NCI-H524 (cell line): ENCODE measurements around the gene MPP3.

ENCODE experiments used
- DNase-seq, 2 experiments: peaks; one replicate each; lab custom pipeline; 2025; lab: John Stamatoyannopoulos, UW

The MPP3 gene

DNA sequence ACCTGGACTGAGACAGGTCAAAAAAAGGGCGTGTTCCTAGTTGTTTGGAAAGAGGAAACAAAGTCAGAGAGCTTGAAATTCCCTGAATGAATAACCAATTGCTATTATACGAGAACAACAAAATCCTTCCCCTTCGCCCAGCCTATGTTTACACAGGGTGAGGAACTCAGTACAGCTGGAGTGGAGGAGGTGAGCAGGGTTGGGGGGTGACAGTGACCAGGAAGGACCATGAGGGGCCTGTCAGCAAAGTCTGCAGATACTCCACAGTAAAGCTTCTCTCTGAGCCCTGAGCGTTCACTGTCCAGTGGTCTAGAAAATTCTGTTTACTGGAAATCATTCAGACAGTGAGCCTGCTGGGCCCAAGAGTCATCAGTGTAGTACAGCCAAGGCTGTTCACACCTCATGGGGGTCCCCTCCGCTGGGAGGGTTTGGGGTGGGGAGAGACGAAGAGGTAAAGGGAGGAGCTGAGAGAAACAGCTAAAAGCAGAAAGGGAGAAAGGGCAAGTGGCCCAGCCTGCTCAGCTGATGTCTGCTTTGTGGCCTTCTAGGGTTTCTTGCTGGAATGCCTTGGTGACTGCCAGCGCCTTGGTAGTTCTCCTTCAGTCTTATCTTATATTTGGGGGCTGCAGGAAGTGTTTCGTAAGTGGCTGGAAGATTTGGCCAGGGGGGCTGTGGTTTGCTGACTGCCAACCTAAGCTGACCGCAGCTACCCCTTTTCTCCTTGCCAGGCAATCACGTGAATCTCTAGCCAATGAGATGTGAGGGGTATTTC is 59.9 kb downstream of the MPP3 start:
- DNase-seq: no peak

DNA sequence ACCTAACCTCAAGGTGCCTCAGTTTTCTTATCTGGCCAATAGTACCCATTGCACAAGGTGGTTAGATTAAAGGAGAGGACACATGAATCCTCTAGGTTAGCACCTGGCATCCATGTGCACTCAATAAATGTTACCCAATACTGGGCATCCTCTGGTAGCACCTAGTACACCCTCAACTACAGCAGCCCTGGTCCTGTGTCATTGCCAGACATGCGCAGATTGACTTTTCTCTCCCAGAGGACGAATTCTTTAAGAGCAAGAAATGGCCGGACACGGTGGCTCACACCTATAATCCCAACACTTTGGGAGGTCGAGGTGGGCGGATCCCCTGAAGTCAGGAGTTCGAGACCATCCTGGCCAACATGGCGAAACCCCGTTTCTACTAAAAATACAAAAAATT is 61.5 kb downstream of the MPP3 start:
- no peak for DNase-seq

DNA sequence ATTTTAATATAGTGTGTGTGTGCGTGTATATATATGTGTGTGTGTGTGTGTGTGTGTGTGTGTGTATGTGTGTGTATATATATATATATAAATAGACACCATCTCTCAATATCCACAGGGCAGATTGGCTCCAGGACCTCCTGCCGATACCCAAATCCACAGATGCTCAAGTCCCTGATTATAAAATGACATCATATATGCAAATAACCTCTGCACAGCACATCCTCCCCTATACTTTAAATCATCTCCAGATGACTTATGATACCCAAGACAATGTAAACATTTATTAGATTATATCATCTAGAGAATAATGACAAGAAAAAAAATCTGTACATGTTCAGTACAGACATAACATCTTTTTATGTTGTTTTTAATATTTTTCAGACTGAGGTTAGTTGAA is 62.0 kb downstream of the MPP3 start:
- DNase-seq: no peak

DNA sequence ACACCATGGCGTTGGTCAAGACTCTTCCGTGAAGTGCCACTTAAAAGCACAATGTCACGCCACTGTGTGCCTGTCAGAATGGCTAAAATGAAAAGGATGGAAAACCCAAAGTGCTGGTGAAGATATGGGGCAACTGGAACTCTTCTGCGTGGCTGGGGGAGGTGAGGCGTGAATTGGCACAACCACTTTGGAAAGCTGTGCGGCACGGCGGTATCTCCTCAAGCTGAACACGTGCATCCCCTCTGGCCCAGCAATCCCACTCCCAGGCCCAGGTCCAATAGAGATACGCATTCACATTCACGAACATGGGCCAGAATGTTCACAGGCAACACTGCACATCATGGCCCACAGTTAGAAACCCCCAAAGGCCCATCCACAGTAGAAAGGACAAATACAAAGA is 63.1 kb downstream of the MPP3 start:
- no peak for DNase-seq

DNA sequence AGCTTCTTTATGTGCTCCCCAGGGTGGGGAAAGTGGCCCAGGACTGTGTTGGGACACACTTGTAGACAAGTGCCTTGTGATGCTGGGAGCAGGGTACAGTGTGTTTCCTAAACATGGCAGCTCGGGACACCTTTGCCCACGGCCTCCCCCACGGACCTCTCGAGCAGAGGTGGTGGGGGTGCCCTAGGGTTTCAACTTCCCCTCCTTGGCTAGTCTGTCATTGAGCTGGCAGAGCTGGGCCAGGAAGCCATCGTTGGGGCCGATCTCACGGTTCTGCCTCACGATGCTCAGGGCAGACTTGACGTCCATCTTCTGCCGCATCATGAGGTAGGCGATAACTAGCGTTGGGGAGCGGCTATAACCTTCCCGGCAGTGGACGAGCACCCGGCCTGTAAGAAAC is 63.5 kb downstream of the MPP3 start:
- no peak for DNase-seq

DNA sequence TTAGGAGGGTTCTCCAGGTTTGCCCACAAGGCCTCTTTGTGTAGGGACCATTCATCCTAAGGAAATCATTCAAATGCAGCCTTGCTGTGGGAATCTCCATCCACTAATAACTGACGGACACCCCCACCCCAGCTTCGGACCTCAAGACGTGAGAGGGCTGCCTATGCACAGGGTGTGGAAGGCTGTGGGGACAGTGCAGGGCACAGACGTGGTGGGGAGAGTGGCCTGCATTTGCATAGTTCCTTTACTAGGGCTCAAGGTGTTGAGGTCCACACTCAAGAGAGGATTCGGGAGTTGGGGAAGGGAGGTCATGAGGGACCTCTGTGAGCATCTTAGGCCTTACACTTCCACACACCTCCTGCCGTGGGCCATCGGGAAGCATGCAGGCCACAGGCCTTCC is 64.0 kb downstream of the MPP3 start:
- no peak for DNase-seq

DNA sequence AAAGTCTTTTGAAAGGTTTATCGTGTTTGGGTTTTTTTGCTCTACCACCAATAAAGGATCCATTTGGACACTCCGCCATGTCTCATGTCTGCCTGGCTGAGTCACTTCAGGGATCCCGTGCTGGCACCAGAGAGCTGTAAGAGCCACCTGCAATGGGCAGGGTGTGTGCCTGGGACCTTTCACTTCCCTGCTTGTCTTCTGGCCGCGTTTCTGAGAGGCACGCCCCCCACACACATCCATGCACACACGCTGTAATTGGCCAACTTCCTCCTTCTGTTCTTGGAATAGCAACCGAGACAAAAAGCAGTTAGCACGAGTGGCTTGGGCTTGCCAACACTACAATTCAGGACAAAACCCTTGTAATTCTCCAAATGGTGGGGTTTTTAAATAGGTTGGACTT is 64.6 kb downstream of the MPP3 start:
- no peak for DNase-seq

DNA sequence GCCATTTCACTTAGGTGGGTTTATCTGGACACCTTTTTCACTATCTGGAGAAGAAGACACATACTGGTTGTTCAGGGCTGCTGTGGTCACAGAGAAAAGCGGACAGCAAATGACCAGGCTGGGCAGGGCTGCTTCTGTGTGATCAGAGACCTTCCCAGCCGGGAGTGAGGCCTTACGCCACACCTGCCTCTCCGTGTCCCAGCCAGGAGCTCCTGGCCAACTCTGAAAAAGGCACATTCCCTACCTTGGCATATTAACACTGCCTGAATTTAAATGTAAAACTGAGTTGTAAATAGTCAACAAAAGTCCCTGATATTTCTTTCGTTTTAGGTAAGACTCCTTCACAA is 65.3 kb downstream of the MPP3 start:
- DNase-seq: no peak

DNA sequence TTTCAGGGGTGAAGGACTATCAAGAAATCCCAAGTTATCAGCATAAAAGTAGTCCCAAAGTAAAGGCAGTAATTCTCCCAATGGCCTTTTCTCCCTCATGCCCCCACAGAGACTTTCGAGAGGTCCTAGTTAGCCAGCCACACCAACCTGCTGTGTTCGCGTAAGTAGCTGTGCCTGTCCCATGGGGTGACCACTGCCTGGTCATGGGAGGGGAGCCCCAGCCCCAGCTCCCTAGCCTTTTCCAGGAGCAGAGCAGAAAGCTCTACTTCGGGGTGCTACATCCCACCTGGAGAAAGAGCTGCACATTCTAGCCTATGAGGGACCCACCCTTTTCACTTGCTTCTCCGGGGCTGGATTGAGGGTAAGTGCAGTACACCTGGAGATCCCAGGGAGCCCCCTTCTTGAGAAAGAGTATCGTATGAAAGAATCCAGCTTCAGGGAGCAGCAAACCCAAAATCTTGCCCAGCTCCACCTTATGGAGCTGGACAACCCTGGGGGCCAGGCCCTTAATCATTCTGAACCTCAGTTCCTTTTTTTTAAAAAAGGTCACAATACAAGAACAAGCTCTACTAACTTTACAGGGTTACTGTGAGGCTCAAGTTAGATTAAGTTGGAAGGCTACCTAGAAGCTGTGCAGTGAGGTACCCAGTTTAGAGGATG is 65.8 kb downstream of the MPP3 start:
- no peak for DNase-seq

DNA sequence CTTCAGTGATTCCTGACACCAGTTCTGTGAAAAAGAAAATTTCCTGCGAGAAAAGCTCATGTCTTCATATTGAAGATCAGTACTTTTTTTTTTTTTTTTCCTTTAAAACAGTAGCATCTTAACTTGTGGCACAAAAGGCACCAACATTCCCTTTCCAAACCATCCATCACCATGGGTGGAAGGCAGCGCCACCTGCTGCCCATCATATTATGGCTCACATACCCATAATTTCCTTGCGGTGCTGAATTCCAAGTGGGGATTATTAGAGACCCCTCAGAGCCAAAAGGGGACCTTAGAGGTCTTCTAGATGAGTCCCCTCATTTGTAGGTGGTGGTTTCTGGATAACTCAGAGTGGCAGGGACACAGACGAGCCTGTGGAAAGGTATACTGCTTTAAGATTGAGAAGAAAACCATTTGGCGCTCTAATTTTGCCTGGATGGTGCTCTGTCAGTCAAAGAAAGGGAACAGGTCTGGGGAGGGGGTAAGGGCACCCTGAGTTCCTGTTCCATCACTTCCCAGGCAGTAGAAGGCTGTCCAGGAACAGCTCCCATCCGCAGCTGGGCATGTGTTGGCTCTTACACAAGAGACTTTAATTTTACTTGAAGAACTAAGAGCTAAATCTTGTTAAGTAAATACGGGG is 66.4 kb downstream of the MPP3 start:
- peak; percentile 31 to 59 for DNase-seq

DNA sequence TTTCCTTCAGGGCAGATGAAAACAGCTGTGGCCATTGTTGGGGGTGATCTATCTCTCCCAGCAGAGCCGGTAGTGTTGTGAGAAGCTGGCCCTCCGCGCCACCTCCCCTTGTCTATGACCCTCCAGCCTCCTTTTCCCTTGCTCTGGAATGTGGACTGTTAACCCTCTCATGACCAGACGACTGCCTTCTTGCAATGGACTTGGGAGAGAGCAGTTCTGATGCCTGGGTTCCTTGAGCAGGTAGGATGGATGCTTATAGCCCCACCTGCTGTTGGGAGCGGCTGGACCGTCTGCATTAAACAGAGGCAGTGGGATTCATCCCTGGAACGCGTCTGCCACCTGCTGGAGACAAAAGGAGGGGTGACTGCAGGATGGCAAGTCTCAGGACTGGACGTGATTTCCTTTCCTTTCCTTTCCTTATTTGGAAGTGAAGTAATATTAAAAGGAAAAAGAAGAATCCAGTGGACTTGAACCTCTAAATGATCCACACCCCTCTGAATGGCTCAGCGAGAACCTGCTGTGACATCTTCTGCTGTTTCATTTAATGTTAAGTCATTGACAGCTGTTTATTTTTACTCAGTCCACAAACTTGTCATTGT is 72.6 kb downstream of the MPP3 start:
- DNase-seq: peak; percentile 88 to 92

DNA sequence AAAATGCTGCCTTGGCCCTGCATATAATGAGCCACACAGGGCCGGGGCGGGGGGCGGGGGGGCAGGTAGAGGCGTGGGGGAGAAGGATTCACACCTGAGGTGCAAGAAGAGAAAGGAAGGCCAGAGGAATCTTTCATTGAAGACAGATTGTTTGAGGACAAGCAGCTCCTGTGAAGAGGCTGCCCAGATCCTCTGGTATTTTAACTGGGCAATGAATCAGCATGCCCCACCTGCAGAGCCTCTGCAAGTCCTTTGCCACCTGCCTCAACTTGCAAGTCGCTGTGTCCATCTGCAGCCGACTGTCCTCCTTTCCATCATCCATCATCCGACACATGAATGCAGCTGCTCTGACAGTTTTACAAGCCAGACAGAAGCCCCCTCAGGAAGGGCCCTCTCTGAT is 73.1 kb downstream of the MPP3 start:
- DNase-seq: no peak

DNA sequence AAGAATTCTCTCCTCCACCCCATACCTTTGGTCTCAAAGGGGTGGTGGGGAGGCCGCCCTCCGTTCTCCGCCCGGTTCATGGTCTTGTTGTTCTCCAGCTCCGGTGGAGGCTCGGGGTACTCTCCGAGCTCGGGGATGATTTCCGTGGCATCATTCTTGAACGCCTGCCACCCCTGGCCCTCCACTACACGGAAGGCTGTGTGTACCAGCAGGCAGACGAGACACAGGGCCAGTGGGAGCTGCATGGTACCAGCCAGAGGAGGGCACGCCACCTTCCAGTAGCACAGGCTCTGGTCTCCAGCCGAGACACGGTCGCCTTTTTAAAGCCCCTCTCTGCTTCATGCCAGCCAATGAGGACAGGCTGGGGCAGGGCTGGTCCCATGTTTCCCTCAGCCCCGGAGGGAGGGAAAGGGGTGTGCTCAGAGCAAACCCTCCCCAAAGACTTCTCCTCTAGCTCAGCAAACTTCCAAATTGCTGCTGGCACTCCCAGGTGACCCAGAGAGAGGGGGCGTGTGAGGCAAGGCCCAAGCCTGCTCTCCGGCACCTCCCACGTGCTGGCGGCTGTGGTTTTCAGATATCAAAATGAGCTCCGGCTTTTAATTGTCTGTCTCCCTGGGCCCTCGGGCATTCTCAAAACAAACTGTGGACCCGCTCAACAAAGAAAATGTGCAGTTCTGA is 74.3 kb downstream of the MPP3 start, which contains the start of gene SOST:
Gene SOST (minus strand): TSS at position 295 of the 678 bp plus-strand sequence. CDS start 50 bp downstream, at position 245.
- no peak for DNase-seq

DNA sequence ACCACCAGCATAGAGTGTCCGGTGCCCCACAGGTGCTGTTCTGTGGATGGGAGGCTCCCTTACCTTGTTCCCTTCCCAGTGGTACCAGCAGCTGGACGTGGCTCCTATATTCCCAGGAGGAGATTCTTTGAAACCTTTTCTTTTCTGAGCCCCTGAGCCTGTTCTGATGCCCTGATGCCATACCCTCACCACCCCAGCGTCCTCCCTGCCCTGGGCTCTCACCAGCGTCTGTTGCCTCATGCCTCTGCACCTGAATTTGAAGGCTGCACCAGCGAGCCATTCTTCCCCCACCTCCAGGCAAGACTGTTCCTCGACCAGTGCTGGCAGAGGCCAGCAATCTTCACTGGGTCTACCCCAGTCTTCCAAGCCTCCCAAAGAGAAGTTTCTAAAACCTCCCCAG is 74.9 kb downstream of the MPP3 start:
- no peak for DNase-seq

DNA sequence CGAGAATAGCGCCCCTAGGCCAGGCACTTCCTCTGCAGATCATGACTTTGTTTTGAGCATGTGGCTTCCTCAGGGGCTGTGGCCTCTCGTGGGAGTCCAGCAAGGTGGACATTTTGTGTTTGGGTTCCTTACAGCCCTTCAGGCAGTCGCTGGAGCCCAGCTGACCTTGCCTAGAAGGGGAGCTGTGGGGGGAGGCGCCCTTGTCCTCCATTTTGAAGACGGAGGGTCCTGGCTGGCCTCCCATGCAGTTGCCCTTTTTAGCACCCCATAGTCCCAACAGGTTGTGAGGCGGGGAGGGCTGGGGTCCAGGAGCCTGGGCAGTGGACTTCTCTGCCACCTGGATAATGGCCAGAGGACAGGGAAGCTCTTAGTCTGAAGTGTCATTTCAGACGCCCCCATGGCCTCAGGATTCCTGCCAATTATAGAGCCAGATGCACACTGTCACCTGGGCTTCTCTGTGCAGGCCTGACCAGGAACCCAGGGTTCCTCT is 75.7 kb downstream of the MPP3 start:
- no peak for DNase-seq

DNA sequence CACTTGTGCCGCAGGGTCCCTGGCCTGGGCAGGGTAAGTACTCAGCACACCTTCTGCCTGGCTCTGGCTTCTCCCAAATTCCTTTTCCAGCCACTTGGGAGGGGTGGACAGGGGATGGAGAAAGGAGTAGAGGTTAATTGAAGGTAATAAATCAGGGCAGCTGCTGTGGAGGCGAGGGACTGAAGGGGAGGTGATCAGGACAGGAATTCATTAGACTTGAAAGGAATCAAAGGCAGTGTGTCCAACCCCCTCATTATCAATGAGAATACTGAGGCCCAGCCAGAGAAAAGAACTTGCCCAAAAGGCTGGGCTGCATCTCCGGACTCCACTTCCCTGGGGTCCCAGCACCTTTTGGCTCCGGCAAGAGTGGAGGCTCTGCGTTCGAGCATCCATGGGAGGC is 76.7 kb downstream of the MPP3 start:
- no peak for DNase-seq

DNA sequence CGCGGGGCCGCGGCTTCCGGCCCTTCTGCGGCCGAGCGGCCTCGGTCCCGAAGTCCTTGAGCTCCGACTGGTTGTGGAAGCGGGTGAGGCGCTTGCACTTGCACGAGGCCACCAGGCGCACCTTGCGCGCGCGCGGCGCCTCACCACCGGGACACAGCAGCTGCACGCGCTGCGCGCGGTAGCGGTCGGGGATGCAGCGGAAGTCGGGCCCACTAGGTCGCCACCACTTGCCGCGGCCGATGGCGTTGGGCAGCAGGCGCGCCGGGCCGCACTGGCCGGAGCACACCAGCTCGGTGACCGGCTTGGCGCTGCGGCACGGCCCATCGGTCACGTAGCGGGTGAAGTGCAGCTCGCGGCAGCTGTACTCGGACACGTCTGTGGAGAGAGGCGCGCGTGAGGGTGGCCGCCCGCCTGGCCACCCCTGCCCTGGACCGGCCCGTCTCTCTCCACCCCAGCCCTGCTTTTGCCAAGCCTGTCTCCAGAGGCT is 77.5 kb downstream of the MPP3 start:
- DNase-seq: peak; percentile 25 to 70

DNA sequence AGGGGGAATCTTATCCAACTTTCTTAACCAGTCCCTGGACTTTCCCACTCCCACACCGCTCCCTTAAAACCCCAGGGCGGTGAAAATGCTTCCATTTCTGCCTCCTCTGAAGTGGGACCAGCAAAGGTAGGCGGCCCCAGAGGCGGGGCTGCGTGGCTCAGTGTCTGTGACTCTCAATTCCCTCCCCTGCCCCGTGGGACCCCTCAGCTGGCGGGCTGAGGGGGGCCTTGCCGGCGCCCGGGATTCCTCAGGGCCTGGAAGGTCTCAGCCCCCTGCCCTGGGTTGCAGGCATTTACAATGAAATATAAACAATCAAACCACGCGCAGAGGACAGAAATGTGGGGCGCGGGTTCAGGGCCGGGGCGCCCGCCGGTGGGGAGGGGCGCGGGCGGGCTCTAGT is 78.0 kb downstream of the MPP3 start:
- DNase-seq: no peak

DNA sequence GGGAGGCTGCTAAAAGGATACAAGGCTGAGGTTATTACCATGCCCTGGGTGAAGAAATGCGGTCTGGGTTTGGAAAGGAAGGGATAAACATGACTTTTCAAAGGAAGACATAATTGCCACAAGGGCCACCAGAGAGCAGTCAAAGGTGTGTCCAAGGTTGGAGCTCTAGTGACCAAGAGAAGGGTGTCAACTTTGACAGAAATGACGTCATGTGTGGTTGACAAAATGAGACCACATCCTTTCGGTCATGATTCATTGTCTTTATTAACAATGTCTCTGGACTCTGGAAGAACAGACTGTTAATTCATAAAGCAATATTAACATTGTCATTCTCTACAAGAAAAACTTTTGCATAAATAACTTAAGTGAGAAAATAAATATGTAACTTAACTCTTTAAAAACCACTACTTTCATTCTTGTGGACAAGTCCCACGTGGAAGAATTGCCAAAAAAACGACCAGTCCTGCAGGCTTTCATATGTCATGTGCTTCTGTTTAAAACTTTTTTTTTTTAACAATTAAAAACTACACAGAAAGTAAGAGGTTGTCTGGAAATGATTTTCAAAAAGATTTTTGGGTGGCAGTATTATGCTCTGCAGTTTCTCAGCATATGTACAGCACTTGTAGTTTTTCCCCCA is 79.3 kb downstream of the MPP3 start:
- no peak for DNase-seq
